ENCODE results near the gene EVC2. TPM values are rescaled to one million over a fixed set of nuclear protein-coding genes. Genes with fewer than 3 reads are reported as not detected.
A peak's percentile ranks its signal among the peaks of the same experiment; 100 is the strongest.
"Not testable (repeated sequence)": the region's sequence is repeated elsewhere in the genome, so short reads cannot be mapped to it uniquely, and the experiment has no call there.

Gene EVC2
- total RNA-seq, 1 experiment from 2014 or later: 9.5 TPM

DNA sequence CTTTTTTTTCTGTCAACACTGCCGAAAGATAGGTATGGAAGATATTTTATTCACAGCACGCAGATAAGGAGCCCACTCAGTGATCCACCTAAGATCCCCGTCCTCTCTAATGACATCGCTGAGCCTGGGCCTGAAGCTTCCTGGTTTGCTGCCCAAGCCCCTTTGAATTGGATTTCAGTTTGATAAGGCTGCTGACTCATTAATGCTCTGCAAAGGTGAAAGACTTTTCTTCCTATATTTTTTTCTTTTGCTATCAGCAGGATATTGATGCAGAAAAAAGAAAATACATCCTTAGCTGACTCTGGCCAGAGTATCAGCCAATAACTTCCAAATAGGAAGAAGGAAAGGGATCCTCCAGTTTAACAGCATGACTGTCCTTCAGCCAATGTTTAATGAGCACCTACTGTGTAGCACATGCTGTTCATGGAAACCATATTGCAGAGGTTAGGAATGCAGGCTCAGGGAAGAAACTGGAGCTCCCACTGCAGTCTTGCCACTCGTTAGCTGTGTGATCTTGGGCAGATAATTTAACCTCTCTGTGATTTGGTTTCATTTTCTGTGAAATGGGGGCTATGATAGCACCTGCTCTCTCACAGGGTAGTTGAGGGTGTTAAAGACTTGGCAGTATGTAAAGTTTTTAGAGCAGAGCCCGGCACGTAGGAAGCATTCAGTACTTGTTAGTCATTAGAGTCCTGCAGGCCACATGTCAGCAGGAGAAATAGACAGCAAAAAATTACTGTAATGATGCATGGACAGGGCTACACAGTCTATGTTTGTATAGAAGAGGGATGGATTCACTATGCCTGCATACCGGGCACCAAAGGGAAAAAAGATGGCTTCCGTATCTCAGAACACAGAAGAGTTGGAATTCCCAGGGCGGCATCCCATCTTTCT lies 41.9 kb upstream of the EVC2 start:
- no peak for DNase-seq
- Histone ChIP-seq H3K4me1 (peaks cover 8% of the 10 kb centered on the region; the same call in 1 of the 2 replicates), H3K9me3 (replicated peaks) (no peaks in the 10 kb centered on the region), H3K36me3 (peaks cover 17% of the 10 kb centered on the region), H3K27me3 (no peaks in the 10 kb centered on the region), H3K27ac (peak overlapping the region; percentile 38), H3K4me3 (no peak overlapping the region)

DNA sequence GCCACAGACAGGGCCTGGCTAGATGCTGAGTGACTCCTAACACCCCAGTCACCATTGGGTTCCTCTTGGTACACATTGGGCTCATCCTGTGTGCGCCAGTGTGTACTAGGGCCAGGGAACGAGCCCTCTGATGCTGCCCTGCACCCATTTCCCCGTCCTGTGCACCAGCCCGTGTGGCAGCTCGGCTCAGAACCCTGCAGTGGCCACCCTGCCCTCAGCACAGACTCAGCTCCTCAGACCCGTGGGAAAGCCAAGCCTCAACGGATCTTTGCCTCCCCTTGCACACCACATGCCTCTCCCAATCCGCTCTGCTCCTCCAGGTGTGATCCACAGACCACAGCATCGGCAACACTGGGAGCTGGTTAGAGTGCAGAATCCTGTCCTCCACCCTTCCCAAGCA lies 41.2 kb upstream of the EVC2 start:
- Histone ChIP-seq H3K4me1 (peaks cover 8% of the 10 kb centered on the region; the same call in 1 of the 2 replicates), H3K4me3 (no peak overlapping the region), H3K9me3 (replicated peaks) (no peaks in the 10 kb centered on the region), H3K27me3 (no peaks in the 10 kb centered on the region), H3K36me3 (peaks cover 19% of the 10 kb centered on the region), H3K27ac (no peak overlapping the region)
- no peak for DNase-seq

GRCh38 chr4:5747738-5748375 lies 39.5 kb upstream of the EVC2 start:
- Histone ChIP-seq H3K9me3 (replicated peaks) (no peaks in the 10 kb centered on the region), H3K27me3 (no peaks in the 10 kb centered on the region), H3K4me3 (no peak overlapping the region), H3K27ac (no peak overlapping the region), H3K36me3 (peaks cover 27% of the 10 kb centered on the region), H3K4me1 (peaks cover 8% of the 10 kb centered on the region; the same call in 1 of the 2 replicates)
- DNase-seq: no peak

GRCh38 chr4:5746829-5747737 lies 38.7 kb upstream of the EVC2 start:
- Histone ChIP-seq H3K27me3 (no peaks in the 10 kb centered on the region), H3K4me1 (peaks cover 8% of the 10 kb centered on the region; the same call in 1 of the 2 replicates), H3K36me3 (peaks cover 31% of the 10 kb centered on the region), H3K9me3 (replicated peaks) (no peaks in the 10 kb centered on the region), H3K4me3 (no peak overlapping the region), H3K27ac (no peak overlapping the region)
- DNase-seq: no peak

DNA sequence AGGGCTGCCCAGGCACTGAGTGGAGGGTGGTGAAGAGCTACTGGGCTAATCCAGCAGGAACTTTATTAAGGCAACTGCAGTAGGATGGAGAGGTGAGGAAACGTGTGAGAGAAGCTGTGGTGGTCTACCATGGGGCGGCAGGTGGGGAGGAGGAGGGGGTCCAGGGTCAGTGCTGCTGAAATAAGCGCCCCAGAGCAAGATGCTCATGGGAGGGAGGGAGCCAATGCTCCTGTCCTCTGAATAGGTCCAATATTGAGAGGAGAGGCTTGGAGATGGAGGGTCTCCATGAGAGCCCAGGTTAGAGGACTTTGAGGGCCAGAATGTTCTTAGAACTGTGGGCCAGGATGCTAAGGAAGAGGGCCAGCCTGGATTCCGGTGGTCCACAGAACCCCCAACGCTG lies 37.9 kb upstream of the EVC2 start:
- peaks cover 4% of the 10 kb centered on the region; the same call in 1 of the 2 replicates for H3K4me1 ChIP-seq
- no peak for DNase-seq

GRCh38 chr4:5742968-5743367 lies 34.6 kb upstream of the EVC2 start:
- H3K27me3 ChIP-seq: no peaks in the 10 kb centered on the region
- H3K4me3 ChIP-seq: no peak overlapping the region
- no peak for DNase-seq
- H3K4me1 ChIP-seq: no peaks in the 10 kb centered on the region
- no peak overlapping the region for H3K27ac ChIP-seq
- peaks cover 30% of the 10 kb centered on the region for H3K36me3 ChIP-seq
- no peaks in the 10 kb centered on the region for H3K9me3 ChIP-seq (replicated peaks)

More for the DNA sequence above, 37.9 kb upstream of the EVC2 start:
- Histone ChIP-seq H3K27ac (no peak overlapping the region), H3K27me3 (no peaks in the 10 kb centered on the region), H3K4me3 (no peak overlapping the region), H3K36me3 (peaks cover 32% of the 10 kb centered on the region), H3K9me3 (replicated peaks) (no peaks in the 10 kb centered on the region)

- Histone ChIP-seq H3K9me3 (replicated peaks) (no peaks in the 10 kb centered on the region), H3K4me1 (no peaks in the 10 kb centered on the region), H3K27ac (no peak overlapping the region), H3K27me3 (no peaks in the 10 kb centered on the region), H3K36me3 (peaks cover 24% of the 10 kb centered on the region), H3K4me3 (no peak overlapping the region)
- no peak for DNase-seq
These were observed 34.0 kb upstream of the EVC2 start for GRCh38 chr4:5742388-5742787.

- Histone ChIP-seq H3K27ac (no peak overlapping the region), H3K27me3 (no peaks in the 10 kb centered on the region), H3K4me1 (no peaks in the 10 kb centered on the region), H3K4me3 (no peak overlapping the region), H3K9me3 (replicated peaks) (no peaks in the 10 kb centered on the region), H3K36me3 (peaks cover 12% of the 10 kb centered on the region)
- no peak for DNase-seq
These were observed 29.7 kb upstream of the EVC2 start for GRCh38 chr4:5738061-5738460.

DNA sequence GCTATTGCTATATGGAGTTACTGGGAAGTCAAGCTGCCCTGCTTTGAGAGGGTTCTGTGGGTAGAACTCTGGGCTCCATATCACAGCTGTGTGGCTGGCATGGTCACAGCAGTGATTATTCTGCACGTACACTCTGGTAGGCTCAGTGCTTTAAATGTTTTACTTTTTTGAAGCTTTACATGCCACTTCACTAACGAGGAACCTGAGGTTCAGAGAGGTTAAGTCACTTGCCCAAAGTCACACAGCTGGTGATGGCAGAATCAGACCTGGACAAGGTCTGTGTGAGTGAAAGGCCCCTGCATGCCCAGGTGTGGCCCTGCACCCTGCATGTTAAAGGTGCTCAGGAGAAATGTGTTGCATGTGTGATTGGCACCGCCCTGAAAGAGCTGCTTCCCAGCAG lies 27.1 kb upstream of the EVC2 start:
- Histone ChIP-seq H3K4me3 (no peak overlapping the region), H3K27ac (no peak overlapping the region), H3K4me1 (no peaks in the 10 kb centered on the region), H3K36me3 (peaks cover 14% of the 10 kb centered on the region), H3K27me3 (no peaks in the 10 kb centered on the region), H3K9me3 (replicated peaks) (no peaks in the 10 kb centered on the region)
- DNase-seq: no peak

DNA sequence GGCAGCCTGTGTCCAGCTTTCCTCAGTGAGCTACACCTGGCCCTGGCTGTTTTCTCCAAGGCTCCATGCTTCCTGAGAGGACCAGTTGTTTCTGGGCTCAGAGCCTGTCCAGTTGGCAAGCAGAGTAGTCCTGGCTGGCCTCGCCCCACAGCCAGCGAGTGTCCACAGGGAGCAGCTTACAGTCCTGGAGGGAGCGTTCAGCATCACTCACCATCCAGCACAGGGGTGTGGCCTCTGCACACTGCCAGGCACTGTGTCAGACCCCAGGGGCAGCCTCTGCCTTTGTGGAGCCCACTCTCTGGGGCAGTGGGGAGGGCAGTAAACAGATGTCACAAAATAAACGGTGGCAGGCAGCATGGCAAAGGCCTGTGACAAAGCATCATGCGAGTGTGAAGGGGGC lies 26.5 kb upstream of the EVC2 start:
- H3K4me3 ChIP-seq: no peak overlapping the region
- no peak overlapping the region for H3K27ac ChIP-seq
- H3K4me1 ChIP-seq: no peaks in the 10 kb centered on the region
- no peaks in the 10 kb centered on the region for H3K9me3 ChIP-seq (replicated peaks)
- peaks cover 17% of the 10 kb centered on the region for H3K36me3 ChIP-seq
- DNase-seq: no peak
- H3K27me3 ChIP-seq: no peaks in the 10 kb centered on the region

GRCh38 chr4:5732158-5732557 lies 23.8 kb upstream of the EVC2 start:
- Histone ChIP-seq H3K36me3 (peaks cover 26% of the 10 kb centered on the region), H3K4me3 (no peak overlapping the region), H3K27ac (no peak overlapping the region), H3K27me3 (no peaks in the 10 kb centered on the region), H3K9me3 (replicated peaks) (no peaks in the 10 kb centered on the region), H3K4me1 (no peaks in the 10 kb centered on the region)
- DNase-seq: no peak

DNA sequence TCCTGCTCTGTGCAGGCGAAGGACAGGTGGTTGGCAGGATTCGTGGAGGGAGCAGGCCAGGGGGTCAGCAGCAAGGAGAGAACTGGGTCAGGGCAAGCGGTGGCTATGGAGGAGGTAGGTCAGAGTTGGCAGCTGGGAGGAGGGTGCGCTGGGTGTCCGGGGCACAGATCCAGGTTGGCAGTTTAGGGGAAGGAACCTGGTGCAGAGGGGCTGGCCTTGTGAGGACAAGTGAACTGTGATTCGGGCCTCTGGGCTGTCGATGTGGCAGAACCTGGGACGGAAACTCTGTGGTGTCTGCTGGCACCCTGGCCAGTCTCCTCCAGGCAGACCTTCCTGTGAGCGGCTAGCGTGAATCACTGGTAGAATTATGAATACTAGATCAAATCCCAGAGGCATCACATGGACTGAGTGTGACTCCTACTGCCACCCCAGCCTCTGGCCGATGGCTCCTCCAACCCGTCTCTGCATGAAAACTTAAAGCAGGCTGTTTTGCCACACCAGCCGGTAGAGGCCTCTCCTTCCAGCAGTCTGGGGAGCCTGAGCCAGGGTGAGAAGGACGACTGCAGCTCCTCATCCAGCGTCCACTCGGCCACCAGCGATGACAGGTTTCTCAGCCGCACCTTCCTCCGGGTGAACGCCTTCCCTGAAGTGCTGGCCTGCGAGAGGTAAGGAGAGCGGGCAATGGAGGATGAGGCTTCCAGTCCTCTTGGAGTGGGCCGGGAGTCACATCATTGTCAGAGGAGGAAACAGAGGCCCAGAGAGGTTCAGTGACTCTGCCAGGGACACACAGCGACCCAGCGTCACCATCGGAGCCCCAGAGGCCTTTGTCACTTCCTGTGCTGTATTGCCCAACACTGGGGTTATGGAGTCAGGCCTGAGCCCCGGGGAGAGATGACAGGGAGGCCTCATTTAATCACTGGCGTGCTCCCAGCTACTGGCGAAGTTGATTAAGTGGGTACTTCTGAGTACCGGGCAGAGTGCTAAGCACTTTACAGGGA lies 22.9 kb upstream of the EVC2 start:
- peaks cover 25% of the 10 kb centered on the region for H3K36me3 ChIP-seq
- no peaks in the 10 kb centered on the region for H3K4me1 ChIP-seq
- DNase-seq: no peak
- H3K27ac ChIP-seq: no peak overlapping the region
- H3K9me3 ChIP-seq (replicated peaks): no peaks in the 10 kb centered on the region
- no peak overlapping the region for H3K4me3 ChIP-seq
- H3K27me3 ChIP-seq: no peaks in the 10 kb centered on the region

GRCh38 chr4:5730436-5730835 lies 22.1 kb upstream of the EVC2 start:
- Histone ChIP-seq H3K4me3 (no peak overlapping the region), H3K27ac (no peak overlapping the region), H3K9me3 (replicated peaks) (no peaks in the 10 kb centered on the region), H3K4me1 (no peaks in the 10 kb centered on the region), H3K27me3 (no peaks in the 10 kb centered on the region), H3K36me3 (peaks cover 31% of the 10 kb centered on the region)
- no peak for DNase-seq

DNA sequence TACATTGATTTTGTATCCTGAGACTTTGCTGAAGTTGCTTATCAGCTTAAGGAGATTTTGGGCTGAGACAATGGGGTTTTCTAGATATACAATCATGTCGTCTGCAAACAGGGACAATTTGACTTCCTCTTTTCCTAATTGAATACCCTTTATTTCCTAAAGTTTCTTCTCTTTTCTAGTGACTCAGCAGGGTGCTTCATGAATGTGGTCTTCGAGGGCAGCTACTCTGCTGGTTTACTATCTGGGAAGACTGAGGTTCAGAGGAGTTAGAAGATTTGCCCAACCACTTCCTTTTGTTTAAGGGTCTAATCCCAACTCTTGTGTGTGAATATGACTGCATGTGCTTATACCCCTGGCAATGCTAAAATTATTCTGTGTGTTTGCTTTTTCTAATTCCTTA lies 20.1 kb upstream of the EVC2 start:
- H3K9me3 ChIP-seq (replicated peaks); H3K4me3 ChIP-seq; H3K27ac ChIP-seq; H3K4me1 ChIP-seq; DNase-seq; H3K27me3 ChIP-seq: not testable (repeated sequence)
- peaks cover 40% of the 10 kb centered on the region for H3K36me3 ChIP-seq

All from SJCRH30 (cell line).